ENCODE results near the gene KREMEN1. TPM values are rescaled to one million over a fixed set of nuclear protein-coding genes. Genes with fewer than 3 reads are reported as not detected.

KREMEN1 gene
- total and polyA plus RNA-seq, 2 donors (not counting 1 experiment from before 2014, with no cell fraction given): 0.01 TPM; not detected in 1

- 76% methylated on average over 3 of the region's 4 CpGs for WGBS (ENCODE audit: insufficient coverage)
- DNase-seq (no peak), ATAC-seq (ENCODE audit: low read depth) (no peak)
- intact Hi-C loops (cut with micrococcal nuclease): no loop called here
- H3K4me1 ChIP-seq (ENCODE audit: control insufficient read depth in 2 of 2, insufficient read depth in 2 of 2, low read length in 2 of 2): peaks cover 27 to 33% of the 10 kb centered on the region in 2 donors
- no peaks in the 10 kb centered on the region for H3K36me3 ChIP-seq (replicated peaks in 1 of 2; ENCODE audit: control extremely low read depth in 1 of 2, control insufficient read depth in 1 of 2, extremely low read depth in 1 of 2, insufficient read depth in 2 of 2, low read length in 1 of 2)
- peaks cover 0 to 18% (median 0%) of the 10 kb centered on the region in 3 donors for H3K9me3 ChIP-seq (ENCODE audit: control extremely low read depth in 1 of 3, control insufficient read depth in 2 of 3, insufficient read depth in 1 of 3, low read length in 2 of 3)
- no peak overlapping the region for H3K4me3 Mint-ChIP-seq
- no peak overlapping the region for H3K27ac Mint-ChIP-seq
- CTCF ChIA-PET: no interaction called here
- H3K27ac ChIP-seq (ENCODE audit: low read length in 2 of 2): no peak overlapping the region
- TF ChIP-seq CTCF (IDR thresholded peaks at IDR 0.05) (no peak), EZH2 (IDR thresholded peaks at IDR 0.05; ENCODE audit: borderline replicate concordance, insufficient read depth, low read depth, low read length, poor library complexity, severe bottlenecking) (no peak)
- peaks cover 42% of the 10 kb centered on the region for H3K27me3 Mint-ChIP-seq
- POLR2A ChIA-PET: no interaction called here
- peaks cover 0 to 51% (median 24%) of the 10 kb centered on the region in 4 experiments for H3K27me3 ChIP-seq (replicated peaks in 1 of 4; ENCODE audit: control extremely low read depth in 1 of 4, control insufficient read depth in 3 of 4, insufficient read depth in 4 of 4, low read length in 3 of 4)
- no peak overlapping the region for H3K9ac ChIP-seq (ENCODE audit: low read length)
- H2AFZ ChIP-seq (ENCODE audit: insufficient read depth, low read depth, low read length, poor library complexity, severe bottlenecking): no peak overlapping the region
- no peak overlapping the region for H3K4me2 ChIP-seq (replicated peaks; ENCODE audit: low read depth, low read length, poor library complexity, severe bottlenecking)
- no peaks in the 10 kb centered on the region for H3K79me2 ChIP-seq (ENCODE audit: control insufficient read depth, insufficient read depth, low read length)
- no peak overlapping the region for H3K4me3 ChIP-seq (ENCODE audit: control extremely low read depth in 1 of 5, extremely low read depth in 1 of 5, insufficient read depth in 1 of 5, low read depth in 2 of 5, low read length in 4 of 5)
- H3K4me1 Mint-ChIP-seq: peaks cover 33% of the 10 kb centered on the region
- no peaks in the 10 kb centered on the region for H3K9me3 Mint-ChIP-seq (ENCODE audit: insufficient read depth)
- H4K20me1 ChIP-seq (ENCODE audit: control insufficient read depth, insufficient read depth, low read length, poor library complexity, severe bottlenecking): no peaks in the 10 kb centered on the region
Observed at GRCh38 chr22:29069463-29069862, 3.4 kb upstream of the KREMEN1 start.

- Mint-ChIP-seq H3K27me3 (peaks cover 52% of the 10 kb centered on the region), H3K27ac (no peak overlapping the region), H3K4me1 (peaks cover 31% of the 10 kb centered on the region), H3K4me3 (peak overlapping the region; percentile 83), H3K9me3 (ENCODE audit: insufficient read depth) (no peaks in the 10 kb centered on the region)
- Histone ChIP-seq H3K27me3 (replicated peaks in 1 of 4; ENCODE audit: control extremely low read depth in 1 of 4, control insufficient read depth in 3 of 4, insufficient read depth in 4 of 4, low read length in 3 of 4) (peaks cover 0 to 60% (median 32%) of the 10 kb centered on the region in 4 experiments), H3K4me3 (ENCODE audit: control extremely low read depth in 1 of 5, extremely low read depth in 1 of 5, insufficient read depth in 1 of 5, low read depth in 2 of 5, low read length in 4 of 5) (no peak overlapping the region), H3K9me3 (ENCODE audit: control extremely low read depth in 1 of 3, control insufficient read depth in 2 of 3, insufficient read depth in 1 of 3, low read length in 2 of 3) (peaks cover 0 to 18% (median 0%) of the 10 kb centered on the region in 3 donors), H3K4me2 (replicated peaks; ENCODE audit: low read depth, low read length, poor library complexity, severe bottlenecking) (no peak overlapping the region), H3K4me1 (ENCODE audit: control insufficient read depth in 2 of 2, insufficient read depth in 2 of 2, low read length in 2 of 2) (peaks cover 27 to 33% of the 10 kb centered on the region in 2 donors), H3K79me2 (ENCODE audit: control insufficient read depth, insufficient read depth, low read length) (no peaks in the 10 kb centered on the region), H4K20me1 (ENCODE audit: control insufficient read depth, insufficient read depth, low read length, poor library complexity, severe bottlenecking) (no peaks in the 10 kb centered on the region), H2AFZ (ENCODE audit: insufficient read depth, low read depth, low read length, poor library complexity, severe bottlenecking) (no peak overlapping the region), H3K27ac (ENCODE audit: low read length in 2 of 2) (no peak overlapping the region), H3K9ac (ENCODE audit: low read length) (no peak overlapping the region), H3K36me3 (replicated peaks in 1 of 2; ENCODE audit: control extremely low read depth in 1 of 2, control insufficient read depth in 1 of 2, extremely low read depth in 1 of 2, insufficient read depth in 2 of 2, low read length in 1 of 2) (no peaks in the 10 kb centered on the region)
- TF ChIP-seq EZH2 (IDR thresholded peaks at IDR 0.05; ENCODE audit: borderline replicate concordance, insufficient read depth, low read depth, low read length, poor library complexity, severe bottlenecking): no peak
- TF ChIP-seq CTCF (IDR thresholded peaks at IDR 0.05): no peak
- DNase-seq (no peak), ATAC-seq (ENCODE audit: low read depth) (no peak)
- POLR2A ChIA-PET: no interaction called here
- CTCF ChIA-PET: no interaction called here
- intact Hi-C loops (cut with micrococcal nuclease): loop anchor here (10.0 kb wide), 1 partner anchor 314 kb away; the partner anchor contains the start of gene AP1B1
- 92% methylated on average over 4 of the region's 4 CpGs for WGBS (ENCODE audit: insufficient coverage)
Observed at GRCh38 chr22:29070490-29070889, 2.3 kb upstream of the KREMEN1 start.
